ENCODE data around the gene MARCKSL1. TPM values are rescaled to one million over a fixed set of nuclear protein-coding genes. Genes with fewer than 3 reads are reported as not detected.
"Not testable (repeated sequence)": the region's sequence is repeated elsewhere in the genome, so short reads cannot be mapped to it uniquely, and the experiment has no call there.

The MARCKSL1 gene
- total RNA-seq, 1 donor from 2014 or later: 36.6 TPM

GRCh38 chr1:32361674-32362473 is 25.8 kb upstream of the MARCKSL1 start:
- peak overlapping the region; percentile 34 for H3K4me3 Mint-ChIP-seq
- DNase-seq: peak; percentile 70

GRCh38 chr1:32361308-32361673 is 25.3 kb upstream of the MARCKSL1 start:
- intact Hi-C loops (cut with micrococcal nuclease): no loop called here

More at GRCh38 chr1:32361674-32362473, 25.8 kb upstream of the MARCKSL1 start:
- H3K9me3 Mint-ChIP-seq: no peaks in the 10 kb centered on the region
- intact Hi-C loops (cut with micrococcal nuclease): no loop called here
- no peak overlapping the region for H3K27ac Mint-ChIP-seq
- peaks cover 17% of the 10 kb centered on the region for H3K4me1 Mint-ChIP-seq
- H3K27me3 Mint-ChIP-seq: peaks cover 10% of the 10 kb centered on the region
- peaks cover 36% of the 10 kb centered on the region for H3K36me3 Mint-ChIP-seq (ENCODE audit: low read depth)

GRCh38 chr1:32358435-32358834 is 22.4 kb upstream of the MARCKSL1 start:
- no peak overlapping the region for H3K4me3 Mint-ChIP-seq
- no peak for DNase-seq
- H3K27me3 Mint-ChIP-seq: peaks cover 11% of the 10 kb centered on the region
- peaks cover 17% of the 10 kb centered on the region for H3K4me1 Mint-ChIP-seq
- H3K9me3 Mint-ChIP-seq: no peaks in the 10 kb centered on the region
- peak overlapping the region; percentile 50 for H3K27ac Mint-ChIP-seq
- intact Hi-C loops (cut with micrococcal nuclease): no loop called here
- H3K36me3 Mint-ChIP-seq (ENCODE audit: low read depth): peaks cover 17% of the 10 kb centered on the region

More at GRCh38 chr1:32361308-32361673, 25.3 kb upstream of the MARCKSL1 start:
- Mint-ChIP-seq H3K36me3 (ENCODE audit: low read depth) (peaks cover 33% of the 10 kb centered on the region), H3K9me3 (no peaks in the 10 kb centered on the region), H3K27ac (no peak overlapping the region), H3K4me3 (no peak overlapping the region), H3K4me1 (peaks cover 17% of the 10 kb centered on the region), H3K27me3 (peaks cover 11% of the 10 kb centered on the region)
- no peak for DNase-seq

- no peak overlapping the region for H3K4me3 Mint-ChIP-seq
- peaks cover 10% of the 10 kb centered on the region for H3K36me3 Mint-ChIP-seq (ENCODE audit: low read depth)
- DNase-seq: no peak
- intact Hi-C loops (cut with micrococcal nuclease): no loop called here
- H3K27ac Mint-ChIP-seq: no peak overlapping the region
- peaks cover 11% of the 10 kb centered on the region for H3K27me3 Mint-ChIP-seq
- H3K9me3 Mint-ChIP-seq: no peaks in the 10 kb centered on the region
- peaks cover 21% of the 10 kb centered on the region for H3K4me1 Mint-ChIP-seq
These were observed 21.6 kb upstream of the MARCKSL1 start for GRCh38 chr1:32357614-32358013.

- Mint-ChIP-seq H3K4me1 (peaks cover 18% of the 10 kb centered on the region), H3K27ac (no peak overlapping the region)
These were observed 20.4 kb upstream of the MARCKSL1 start for GRCh38 chr1:32356478-32356877.

GRCh38 chr1:32355778-32356177 is 19.7 kb upstream of the MARCKSL1 start:
- not testable (repeated sequence) for H3K9me3 Mint-ChIP-seq, DNase-seq, H3K27ac Mint-ChIP-seq

More at GRCh38 chr1:32356478-32356877, 20.4 kb upstream of the MARCKSL1 start:
- Mint-ChIP-seq H3K9me3 (no peaks in the 10 kb centered on the region), H3K27me3 (peaks cover 8% of the 10 kb centered on the region), H3K36me3 (ENCODE audit: low read depth) (peaks cover 5% of the 10 kb centered on the region), H3K4me3 (no peak overlapping the region)
- intact Hi-C loops (cut with micrococcal nuclease): no loop called here
- DNase-seq: no peak

GRCh38 chr1:32353886-32354570 is 18.0 kb upstream of the MARCKSL1 start:
- Mint-ChIP-seq H3K9me3 (no peaks in the 10 kb centered on the region), H3K36me3 (ENCODE audit: low read depth) (no peaks in the 10 kb centered on the region), H3K27ac (no peak overlapping the region), H3K27me3 (peaks cover 2% of the 10 kb centered on the region), H3K4me1 (peaks cover 21% of the 10 kb centered on the region), H3K4me3 (peak overlapping the region; percentile 2)
- intact Hi-C loops (cut with micrococcal nuclease): no loop called here
- no peak for DNase-seq

More at GRCh38 chr1:32355778-32356177, 19.7 kb upstream of the MARCKSL1 start:
- H3K36me3 Mint-ChIP-seq (ENCODE audit: low read depth); H3K27me3 Mint-ChIP-seq; intact Hi-C loops (cut with micrococcal nuclease); H3K4me3 Mint-ChIP-seq: not testable (repeated sequence)
- peaks cover 18% of the 10 kb centered on the region for H3K4me1 Mint-ChIP-seq

GRCh38 chr1:32353431-32353830 is 17.4 kb upstream of the MARCKSL1 start:
- Mint-ChIP-seq H3K4me1 (peaks cover 26% of the 10 kb centered on the region), H3K27me3 (peaks cover 2% of the 10 kb centered on the region), H3K27ac (peak overlapping the region; percentile 34), H3K4me3 (peak overlapping the region; percentile 36), H3K36me3 (ENCODE audit: low read depth) (no peaks in the 10 kb centered on the region), H3K9me3 (no peaks in the 10 kb centered on the region)
- intact Hi-C loops (cut with micrococcal nuclease): no loop called here
- DNase-seq: no peak

GRCh38 chr1:32352831-32353383 is 16.9 kb upstream of the MARCKSL1 start:
- intact Hi-C loops (cut with micrococcal nuclease): no loop called here

GRCh38 chr1:32352239-32352745 is 16.3 kb upstream of the MARCKSL1 start:
- no peak for DNase-seq
- no peak overlapping the region for H3K27ac Mint-ChIP-seq
- H3K27me3 Mint-ChIP-seq: peaks cover 2% of the 10 kb centered on the region
- H3K36me3 Mint-ChIP-seq (ENCODE audit: low read depth): no peaks in the 10 kb centered on the region
- H3K4me1 Mint-ChIP-seq: peaks cover 30% of the 10 kb centered on the region
- intact Hi-C loops (cut with micrococcal nuclease): no loop called here
- peak overlapping the region; percentile 86 for H3K4me3 Mint-ChIP-seq
- H3K9me3 Mint-ChIP-seq: no peaks in the 10 kb centered on the region

More at GRCh38 chr1:32352831-32353383, 16.9 kb upstream of the MARCKSL1 start:
- H3K9me3 Mint-ChIP-seq: no peaks in the 10 kb centered on the region
- H3K27ac Mint-ChIP-seq: peak overlapping the region; percentile 34
- H3K36me3 Mint-ChIP-seq (ENCODE audit: low read depth): no peaks in the 10 kb centered on the region
- H3K27me3 Mint-ChIP-seq: peaks cover 2% of the 10 kb centered on the region
- H3K4me3 Mint-ChIP-seq: peak overlapping the region; percentile 36
- peaks cover 30% of the 10 kb centered on the region for H3K4me1 Mint-ChIP-seq
- DNase-seq: no peak

GRCh38 chr1:32351399-32352238 is 15.6 kb upstream of the MARCKSL1 start:
- no peaks in the 10 kb centered on the region for H3K36me3 Mint-ChIP-seq (ENCODE audit: low read depth)
- peaks cover 2% of the 10 kb centered on the region for H3K27me3 Mint-ChIP-seq
- intact Hi-C loops (cut with micrococcal nuclease): loop anchor here (1.0 to 2.0 kb wide), 3 partner anchors 15 to 59 kb away; partner anchors contain the start of genes BSDC1, HDAC1 and MARCKSL1
- DNase-seq: peak; percentile 98
- peak overlapping the region; percentile 86 for H3K4me3 Mint-ChIP-seq
- H3K9me3 Mint-ChIP-seq: no peaks in the 10 kb centered on the region
- H3K4me1 Mint-ChIP-seq: peaks cover 30% of the 10 kb centered on the region
- peak overlapping the region; percentile 65 for H3K27ac Mint-ChIP-seq

- peak overlapping the region; percentile 65 for H3K27ac Mint-ChIP-seq
- no peaks in the 10 kb centered on the region for H3K9me3 Mint-ChIP-seq
- peaks cover 4% of the 10 kb centered on the region for H3K27me3 Mint-ChIP-seq
- H3K4me1 Mint-ChIP-seq: peaks cover 30% of the 10 kb centered on the region
- intact Hi-C loops (cut with micrococcal nuclease): loop anchor here (1.0 to 2.0 kb wide), 3 partner anchors 15 to 59 kb away; partner anchors contain the start of genes BSDC1, HDAC1 and MARCKSL1
- peak overlapping the region; percentile 86 for H3K4me3 Mint-ChIP-seq
- H3K36me3 Mint-ChIP-seq (ENCODE audit: low read depth): no peaks in the 10 kb centered on the region
- no peak for DNase-seq
These were observed 14.9 kb upstream of the MARCKSL1 start for GRCh38 chr1:32350785-32351398.
